MM.1S (cell line): ENCODE data around the gene ARHGEF12.

ENCODE experiments used
- DNase-seq: peaks from one replicate; pipeline ENCODE4 v3.0.0-alpha.2; 2015
- H2AFZ ChIP-seq: fragments of 300-600 bp; sonication (generic); 2 replicates; pipeline ENCODE4 v1.6.0; 2016; ENCODE audit warnings: antibody characterized with exemption, low read length
- H3F3A ChIP-seq: fragments of 300-600 bp; sonication (generic); 2 replicates; pipeline ENCODE4 v1.6.1; 2016; ENCODE audit warnings: mild to moderate bottlenecking, antibody characterized with exemption, low read length, moderate library complexity, mixed read lengths; ENCODE audit not compliant: insufficient read depth
- H3K27ac ChIP-seq: fragments of 300-600 bp; sonication (generic); 2 replicates; pipeline ENCODE4 v1.5.1; 2016; ENCODE audit warnings: mild to moderate bottlenecking, low read length
- H3K27me3 ChIP-seq: fragments of 300-600 bp; sonication (generic); replicated peaks from 2 replicates; pipeline ENCODE4 v1.6.0; 2016; ENCODE audit warnings: low read length; ENCODE audit not compliant: insufficient read depth
- H3K36me3 ChIP-seq: fragments of 300-600 bp; sonication (generic); replicated peaks from 2 replicates; pipeline ENCODE4 v1.6.1; 2016; ENCODE audit warnings: mild to moderate bottlenecking, low read length, mixed read lengths; ENCODE audit not compliant: insufficient read depth
- H3K4me1 ChIP-seq: fragments of 300-600 bp; sonication (generic); 2 replicates; pipeline ENCODE4 v1.6.1; 2016; ENCODE audit warnings: low read length, mixed read lengths
- H3K4me2 ChIP-seq: fragments of 300-600 bp; sonication (generic); 2 replicates; pipeline ENCODE4 v1.6.0; 2016; ENCODE audit warnings: low read depth, low read length
- H3K4me3 ChIP-seq: fragments of 300-600 bp; sonication (generic); 2 replicates; pipeline ENCODE4 v1.5.1; 2016; ENCODE audit warnings: low read length, mixed read lengths
- H3K79me2 ChIP-seq: fragments of 300-600 bp; sonication (generic); 2 replicates; pipeline ENCODE4 v1.6.1; 2016; ENCODE audit warnings: mixed run types, low read length, mixed read lengths
- H3K9ac ChIP-seq: fragments of 300-600 bp; sonication (generic); 2 replicates; pipeline ENCODE4 v1.6.1; 2016; ENCODE audit warnings: low read length, mixed read lengths
- H3K9me2 ChIP-seq: fragments of 300-600 bp; sonication (generic); replicated peaks from 2 replicates; pipeline ENCODE4 v1.6.1; 2016; ENCODE audit warnings: mild to moderate bottlenecking, low read length, mixed read lengths; ENCODE audit not compliant: insufficient read depth
- H3K9me3 ChIP-seq: fragments of 300-600 bp; sonication (generic); replicated peaks from 2 replicates; pipeline ENCODE4 v1.6.1; 2016; ENCODE audit warnings: mild to moderate bottlenecking, low read length, mixed read lengths; ENCODE audit not compliant: insufficient read depth
- H4K20me1 ChIP-seq: fragments of 300-600 bp; sonication (generic); 2 replicates; pipeline ENCODE4 v1.6.1; 2016; ENCODE audit warnings: mild to moderate bottlenecking, low read length, moderate library complexity, mixed read lengths; ENCODE audit not compliant: insufficient read depth
- CTCF ChIP-seq: fragments of 300-600 bp; sonication (generic); IDR thresholded peaks from 2 replicates; pipeline ENCODE4 v1.5.1; 2016; ENCODE audit warnings: antibody characterized with exemption, low read length, mixed read lengths
- EZH2 ChIP-seq: fragments of 300-600 bp; sonication (generic); optimal IDR thresholded peaks from 2 replicates; pipeline ENCODE3; 2017; ENCODE audit warnings: low read depth, mild to moderate bottlenecking, antibody characterized with exemption, low read length, mixed read lengths
- EZH2phosphoT487 ChIP-seq: fragments of 300-600 bp; sonication (generic); IDR thresholded peaks from 2 replicates; pipeline ENCODE4 v1.6.1; 2018; ENCODE audit warnings: antibody characterized with exemption, low read length

ARHGEF12 gene

GRCh38 chr11:120489799-120490198, 153.6 kb downstream of the ARHGEF12 start:
- no peaks in the 10 kb centered on the region for H3F3A ChIP-seq
- H3K4me1 ChIP-seq = peaks cover 3% of the 10 kb centered on the region
- H3K36me3 ChIP-seq = no peaks in the 10 kb centered on the region; the same call in 1 of the 2 replicates
- H3K4me3 ChIP-seq = no peak overlapping the region
- no peak overlapping the region for H2AFZ ChIP-seq
- H3K9me2 ChIP-seq = no peaks in the 10 kb centered on the region
- H3K27ac ChIP-seq = no peak overlapping the region
- no peak overlapping the region for H3K9ac ChIP-seq
- no peaks in the 10 kb centered on the region for H3K27me3 ChIP-seq
- no peaks in the 10 kb centered on the region for H3K9me3 ChIP-seq
- no peak overlapping the region for H3K4me2 ChIP-seq
- no peak for TF ChIP-seq EZH2
- no peak for TF ChIP-seq CTCF
- TF ChIP-seq EZH2phosphoT487 = no peak
- no peaks in the 10 kb centered on the region for H4K20me1 ChIP-seq
- no peaks in the 10 kb centered on the region for H3K79me2 ChIP-seq
- DNase-seq = no peak

GRCh38 chr11:120492486-120492885, 156.3 kb downstream of the ARHGEF12 start:
- no peaks in the 10 kb centered on the region for H3K9me2 ChIP-seq
- no peaks in the 10 kb centered on the region for H3K27me3 ChIP-seq

GRCh38 chr11:120494595-120494994, 158.4 kb downstream of the ARHGEF12 start:
- Histone ChIP-seq H3K27me3 (no peaks in the 10 kb centered on the region), H3K36me3 (no peaks in the 10 kb centered on the region), H3K9ac (no peak overlapping the region), H2AFZ (no peak overlapping the region), H4K20me1 (no peaks in the 10 kb centered on the region), H3K4me3 (no peak overlapping the region), H3K9me3 (no peaks in the 10 kb centered on the region), H3K4me2 (no peak overlapping the region), H3K27ac (no peak overlapping the region), H3K9me2 (no peaks in the 10 kb centered on the region), H3K79me2 (no peaks in the 10 kb centered on the region), H3F3A (peaks cover 19% of the 10 kb centered on the region), H3K4me1 (peaks cover 30% of the 10 kb centered on the region)
- no peak for DNase-seq
- no peak for TF ChIP-seq EZH2phosphoT487
- TF ChIP-seq CTCF = no peak
- no peak for TF ChIP-seq EZH2

More at GRCh38 chr11:120492486-120492885, 156.3 kb downstream of the ARHGEF12 start:
- no peaks in the 10 kb centered on the region for H3K9me3 ChIP-seq
- H3K4me3 ChIP-seq = no peak overlapping the region
- H3K36me3 ChIP-seq = no peaks in the 10 kb centered on the region
- no peak overlapping the region for H3K4me2 ChIP-seq
- no peaks in the 10 kb centered on the region for H4K20me1 ChIP-seq
- no peak overlapping the region for H2AFZ ChIP-seq
- no peak overlapping the region for H3K27ac ChIP-seq
- peaks cover 13% of the 10 kb centered on the region for H3K4me1 ChIP-seq
- H3F3A ChIP-seq = peaks cover 2% of the 10 kb centered on the region; the same call in 1 of the 2 replicates
- DNase-seq = no peak
- H3K79me2 ChIP-seq = no peaks in the 10 kb centered on the region
- TF ChIP-seq EZH2 (no peak), EZH2phosphoT487 (no peak), CTCF (no peak)
- no peak overlapping the region for H3K9ac ChIP-seq
